Cardiac fibroblast (primary cell): ENCODE measurements around the gene PSMB3.

Experiments used
- DNase-seq, 2 donors: peaks; one replicate each; pipeline versions ENCODE4 v3.0.0 to v3.0.0-alpha.2; 2010; ENCODE audit warnings: low read depth in 2 of 2
- H3K4me3 ChIP-seq, 2 donors: replicated peaks in 1 of 2; 1 replicate in 1 of 2; 2 replicates in 1 of 2; pipeline ENCODE4 v1.5.1; 2011; ENCODE audit warnings: low read depth in 2 of 2, low read length in 2 of 2, mild to moderate bottlenecking in 2 of 2, moderate library complexity in 1 of 2
- TF ChIP-seq, protein P1 (sequence below): IDR thresholded peaks from one replicate; pipeline ENCODE4 v1.5.1; 2011; ENCODE audit warnings: low read depth, mild to moderate bottlenecking, low read length, inconsistent platforms

The PSMB3 gene

GRCh38 chr17:38717139-38717745 lies 35.3 kb upstream of the PSMB3 start:
- TF ChIP-seq, protein P1, sequence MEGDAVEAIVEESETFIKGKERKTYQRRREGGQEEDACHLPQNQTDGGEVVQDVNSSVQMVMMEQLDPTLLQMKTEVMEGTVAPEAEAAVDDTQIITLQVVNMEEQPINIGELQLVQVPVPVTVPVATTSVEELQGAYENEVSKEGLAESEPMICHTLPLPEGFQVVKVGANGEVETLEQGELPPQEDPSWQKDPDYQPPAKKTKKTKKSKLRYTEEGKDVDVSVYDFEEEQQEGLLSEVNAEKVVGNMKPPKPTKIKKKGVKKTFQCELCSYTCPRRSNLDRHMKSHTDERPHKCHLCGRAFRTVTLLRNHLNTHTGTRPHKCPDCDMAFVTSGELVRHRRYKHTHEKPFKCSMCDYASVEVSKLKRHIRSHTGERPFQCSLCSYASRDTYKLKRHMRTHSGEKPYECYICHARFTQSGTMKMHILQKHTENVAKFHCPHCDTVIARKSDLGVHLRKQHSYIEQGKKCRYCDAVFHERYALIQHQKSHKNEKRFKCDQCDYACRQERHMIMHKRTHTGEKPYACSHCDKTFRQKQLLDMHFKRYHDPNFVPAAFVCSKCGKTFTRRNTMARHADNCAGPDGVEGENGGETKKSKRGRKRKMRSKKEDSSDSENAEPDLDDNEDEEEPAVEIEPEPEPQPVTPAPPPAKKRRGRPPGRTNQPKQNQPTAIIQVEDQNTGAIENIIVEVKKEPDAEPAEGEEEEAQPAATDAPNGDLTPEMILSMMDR: no peak
- no peak for DNase-seq
- no peak overlapping the region for H3K4me3 ChIP-seq

DNA sequence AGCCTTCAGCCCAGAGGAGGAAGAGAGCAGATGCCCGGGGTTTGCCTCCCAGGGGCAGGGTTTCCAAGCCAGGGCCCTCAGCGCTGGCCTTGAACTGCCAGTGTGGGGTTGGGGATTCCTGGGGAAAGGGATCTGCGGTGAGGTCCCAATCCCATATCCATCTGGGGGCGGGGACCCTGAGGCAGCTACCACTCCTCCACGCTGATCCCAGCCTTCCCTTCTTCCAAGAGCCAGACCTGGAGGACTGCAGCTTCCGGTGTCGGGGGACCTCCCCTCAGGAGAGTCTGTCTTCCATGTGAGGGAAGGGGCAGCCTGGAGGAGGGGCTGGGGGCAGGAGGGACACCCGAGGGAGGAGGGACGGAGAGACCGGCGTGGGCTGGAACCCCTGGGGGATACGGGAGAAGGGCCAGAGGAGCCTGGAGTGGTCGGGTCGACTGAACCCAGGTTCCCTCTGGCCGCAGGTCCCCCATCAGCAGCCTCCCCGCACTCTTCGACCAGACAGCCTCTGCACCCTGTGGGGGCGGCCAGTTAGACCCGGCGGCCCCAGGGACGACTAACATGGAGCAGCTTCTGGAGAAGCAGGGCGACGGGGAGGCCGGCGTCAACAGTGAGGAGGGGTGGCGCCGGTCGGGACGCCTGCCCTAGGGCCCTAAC lies 33.1 kb upstream of the PSMB3 start:
- TF ChIP-seq, protein P1: no peak
- DNase-seq: no peak
- H3K4me3 ChIP-seq: no peak overlapping the region

DNA sequence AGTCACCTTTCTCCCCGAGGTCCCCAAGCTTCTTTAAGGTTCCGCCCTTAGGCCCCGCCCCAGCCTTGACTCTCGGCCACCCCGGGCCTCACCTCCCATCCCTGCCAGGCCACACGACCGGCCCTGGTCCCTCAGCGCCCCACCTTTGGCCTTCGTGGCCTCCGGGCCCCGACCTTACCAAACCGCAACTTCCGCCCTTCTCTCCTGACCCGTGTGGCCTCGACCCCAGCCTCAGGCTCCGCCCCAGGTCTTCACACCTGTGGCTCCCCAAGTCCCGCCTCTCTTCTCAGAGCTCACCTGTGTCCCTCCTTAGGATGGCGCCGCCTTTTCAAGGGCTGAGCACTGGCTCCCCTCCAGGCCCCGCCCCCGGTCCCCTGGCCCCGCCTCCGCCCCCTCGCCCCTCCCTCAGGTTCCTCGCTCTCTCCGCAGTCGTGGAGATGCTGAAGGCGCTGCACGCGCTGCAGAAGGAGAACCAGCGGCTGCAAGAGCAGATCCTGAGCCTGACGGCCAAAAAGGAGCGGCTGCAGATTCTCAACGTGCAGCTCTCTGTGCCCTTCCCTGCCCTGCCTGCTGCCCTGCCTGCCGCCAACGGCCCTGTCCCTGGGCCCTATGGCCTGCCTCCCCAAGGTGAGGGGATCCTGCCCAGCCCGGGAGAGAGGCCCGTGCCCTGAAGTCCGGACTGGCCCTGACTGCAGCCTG lies 32.4 kb upstream of the PSMB3 start:
- TF ChIP-seq, protein P1: no peak
- no peak for DNase-seq
- H3K4me3 ChIP-seq: no peak overlapping the region

DNA sequence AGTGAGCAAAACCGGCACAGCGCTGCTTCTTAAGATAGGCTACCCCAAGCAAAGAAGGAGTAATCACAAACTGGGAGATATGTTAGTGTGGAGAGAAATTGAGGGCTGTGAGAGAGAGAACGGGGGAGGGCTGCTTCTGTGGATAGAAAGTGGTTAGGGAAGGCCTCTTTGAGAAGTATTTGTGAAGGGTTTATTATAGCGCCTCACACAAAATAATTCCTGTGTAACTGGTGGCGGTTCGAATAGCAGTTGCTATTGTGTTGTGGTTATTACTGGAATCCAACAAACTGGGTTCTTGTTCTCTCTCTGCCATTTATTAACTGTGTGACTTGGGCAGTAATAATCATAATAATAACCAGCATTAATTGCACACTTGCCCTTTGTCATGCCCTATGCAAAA lies 31.6 kb upstream of the PSMB3 start:
- TF ChIP-seq, protein P1: no peak
- H3K4me3 ChIP-seq: no peak overlapping the region
- DNase-seq: no peak

DNA sequence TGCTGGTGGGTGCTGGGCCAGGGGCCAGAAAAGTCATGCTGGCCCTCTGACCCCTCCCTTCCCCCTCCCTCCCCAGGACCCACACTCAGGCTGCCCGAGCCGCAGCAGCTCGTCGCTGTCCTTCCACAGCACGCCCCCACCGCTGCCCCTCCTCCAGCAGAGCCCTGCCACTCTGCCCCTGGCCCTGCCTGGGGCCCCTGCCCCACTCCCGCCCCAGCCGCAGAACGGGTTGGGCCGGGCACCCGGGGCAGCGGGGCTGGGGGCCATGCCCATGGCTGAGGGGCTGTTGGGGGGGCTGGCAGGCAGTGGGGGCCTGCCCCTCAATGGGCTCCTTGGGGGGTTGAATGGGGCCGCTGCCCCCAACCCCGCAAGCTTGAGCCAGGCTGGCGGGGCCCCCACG lies 30.7 kb upstream of the PSMB3 start:
- no peak for DNase-seq
- TF ChIP-seq, protein P1: no peak
- H3K4me3 ChIP-seq: no peak overlapping the region

DNA sequence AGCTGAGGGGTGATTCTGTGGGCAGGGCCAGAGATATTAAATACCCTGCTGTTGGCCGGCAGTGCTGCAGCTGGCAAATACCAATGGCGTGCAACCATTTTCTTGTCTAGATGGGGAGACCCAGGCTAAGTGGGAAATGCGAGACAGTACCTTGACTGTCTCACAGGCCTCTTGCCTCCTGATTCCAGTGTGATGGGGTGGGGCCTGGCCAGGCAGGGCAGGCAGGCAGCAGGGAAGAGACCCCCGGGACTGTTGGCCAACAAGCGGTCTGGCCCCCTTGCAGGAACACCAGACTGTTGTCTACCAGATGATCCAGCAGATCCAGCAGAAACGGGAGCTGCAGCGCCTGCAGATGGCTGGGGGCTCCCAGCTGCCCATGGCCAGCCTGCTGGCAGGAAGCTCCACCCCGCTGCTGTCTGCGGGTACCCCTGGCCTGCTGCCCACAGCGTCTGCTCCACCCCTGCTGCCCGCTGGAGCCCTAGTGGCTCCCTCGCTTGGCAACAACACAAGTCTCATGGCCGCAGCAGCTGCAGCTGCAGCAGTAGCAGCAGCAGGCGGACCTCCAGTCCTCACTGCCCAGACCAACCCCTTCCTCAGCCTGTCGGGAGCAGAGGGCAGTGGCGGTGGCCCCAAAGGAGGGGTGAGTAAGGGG lies 28.1 kb upstream of the PSMB3 start:
- no peak overlapping the region for H3K4me3 ChIP-seq
- TF ChIP-seq, protein P1: no peak
- DNase-seq: no peak
